Right lobe of liver (tissue), 4 donors: Measurements from ENCODE around the gene TAF11L14.
"Not testable (repeated sequence)": the region's sequence is repeated elsewhere in the genome, so short reads cannot be mapped to it uniquely, and the experiment has no call there.

Experiments
- CTCF ChIP-seq, 4 donors: fragments of 200-600 bp in 3 of 4; fragments of 450-650 bp in 1 of 4; IDR thresholded peaks; one replicate each; pipeline versions ENCODE4 v1.5.1 to v1.8.0; 2016 to 2022; ENCODE audit warnings: antibody characterized with exemption in 4 of 4, mild to moderate bottlenecking in 2 of 4
- POLR2A ChIP-seq: fragments of 450-650 bp; IDR thresholded peaks from one replicate; pipeline ENCODE4 v1.6.1; 2017; ENCODE audit warnings: antibody characterized with exemption, mild to moderate bottlenecking
- donor health status: DM: no; HTN: no; CAD: no.
- donor health status: DM: no; HTN: no; CAD: no.
- donor health status: DM: no; HTN: yes; CAD: no.

- TF ChIP-seq CTCF (IDR thresholded peaks at IDR 0.05); POLR2A: not testable (repeated sequence)
Observed at GRCh38 chr5:17590860-17591259, 43.4 kb upstream of the TAF11L14 start, which contains the start of gene TAF11L8.
